Measurements from ENCODE around the gene TMEM121B. TPM values are rescaled to one million over a fixed set of nuclear protein-coding genes. Genes with fewer than 3 reads are reported as not detected.

TMEM121B gene
- total RNA-seq, 4 donors from 2014 or later: under 0.01 to 0.20 (median 0.16) TPM; not detected in 1

DNA sequence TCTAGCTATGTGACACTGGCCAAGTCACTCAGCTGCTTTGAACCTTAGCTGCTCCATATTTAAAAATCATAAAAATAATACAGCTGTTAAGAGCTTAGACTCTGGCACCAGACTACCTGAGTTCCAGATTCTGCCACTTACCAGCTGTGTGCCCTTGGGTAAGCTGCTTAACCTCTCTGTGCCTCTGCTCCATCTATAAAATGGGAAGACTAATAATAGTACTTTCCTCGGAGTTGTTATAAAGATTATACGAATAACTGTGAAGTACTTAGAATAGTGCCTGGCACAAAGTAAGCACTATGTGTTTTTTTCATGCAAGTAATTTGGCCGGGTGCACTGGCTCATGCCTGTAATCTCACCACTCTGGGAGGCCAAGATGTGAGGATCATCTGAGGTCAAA, 36.6 kb upstream of the TMEM121B start:
- TF ChIP-seq, protein P1, sequence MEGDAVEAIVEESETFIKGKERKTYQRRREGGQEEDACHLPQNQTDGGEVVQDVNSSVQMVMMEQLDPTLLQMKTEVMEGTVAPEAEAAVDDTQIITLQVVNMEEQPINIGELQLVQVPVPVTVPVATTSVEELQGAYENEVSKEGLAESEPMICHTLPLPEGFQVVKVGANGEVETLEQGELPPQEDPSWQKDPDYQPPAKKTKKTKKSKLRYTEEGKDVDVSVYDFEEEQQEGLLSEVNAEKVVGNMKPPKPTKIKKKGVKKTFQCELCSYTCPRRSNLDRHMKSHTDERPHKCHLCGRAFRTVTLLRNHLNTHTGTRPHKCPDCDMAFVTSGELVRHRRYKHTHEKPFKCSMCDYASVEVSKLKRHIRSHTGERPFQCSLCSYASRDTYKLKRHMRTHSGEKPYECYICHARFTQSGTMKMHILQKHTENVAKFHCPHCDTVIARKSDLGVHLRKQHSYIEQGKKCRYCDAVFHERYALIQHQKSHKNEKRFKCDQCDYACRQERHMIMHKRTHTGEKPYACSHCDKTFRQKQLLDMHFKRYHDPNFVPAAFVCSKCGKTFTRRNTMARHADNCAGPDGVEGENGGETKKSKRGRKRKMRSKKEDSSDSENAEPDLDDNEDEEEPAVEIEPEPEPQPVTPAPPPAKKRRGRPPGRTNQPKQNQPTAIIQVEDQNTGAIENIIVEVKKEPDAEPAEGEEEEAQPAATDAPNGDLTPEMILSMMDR (IDR thresholded peaks at IDR 0.05): no peak
- TF ChIP-seq POLR2A (IDR thresholded peaks at IDR 0.05) (no peak), EP300 (IDR thresholded peaks at IDR 0.05; ENCODE audit: low read depth) (no peak), POLR2AphosphoS5 (IDR thresholded peaks at IDR 0.05) (no peak)
- Histone ChIP-seq H3K36me3 (no peaks in the 10 kb centered on the region), H3K27ac (peak overlapping the region; percentile 89 to 95 (median 93)), H3K4me1 (peaks cover 14 to 39% (median 23%) of the 10 kb centered on the region in 4 donors), H3K4me3 (peak overlapping the region in 2 of 4 donors; percentile 52 to 65), H3K27me3 (no peaks in the 10 kb centered on the region), H3K9me3 (no peaks in the 10 kb centered on the region)
- 72 to 76% methylated on average over 3 of the region's 3 CpGs for WGBS, 2 donors (ENCODE audit: low coverage in 1 of 2)
- intact Hi-C loops (cut with DNase I; ENCODE audit: low total_unique reads): no loop called here
- DNase-seq: no peak
- in situ Hi-C loops (cut with MboI; ENCODE audit: low pct_ligation_motif_present in 1 of 4, low pct_unique_long_range_greater_than_20kb in 1 of 4, low sequenced_read_pairs in 3 of 4): no loop called here

DNA sequence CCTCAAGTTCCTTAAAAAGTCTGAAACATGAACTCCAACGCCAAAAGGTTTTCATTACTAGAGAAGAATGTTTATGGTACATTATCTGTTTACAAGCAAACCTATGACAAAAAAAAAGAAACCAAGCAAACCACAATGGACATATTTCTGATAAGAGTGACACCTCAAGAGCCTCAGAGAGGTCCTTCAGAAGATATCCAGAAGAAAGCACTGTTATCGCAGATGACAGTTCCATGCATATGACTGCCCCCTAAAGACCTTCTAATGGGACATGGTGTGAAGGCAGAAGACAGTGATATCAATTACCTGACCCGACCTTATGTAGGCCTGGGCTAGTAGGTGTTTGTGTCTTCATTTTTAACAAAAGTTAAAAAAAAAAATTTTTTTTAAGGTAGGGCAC, 34.8 kb upstream of the TMEM121B start:
- no peaks in the 10 kb centered on the region for H3K27me3 ChIP-seq
- 78 to 84% methylated on average over 3 of the region's 3 CpGs for WGBS, 2 donors (ENCODE audit: low coverage in 1 of 2)
- intact Hi-C loops (cut with DNase I; ENCODE audit: low total_unique reads) (no loop called here), in situ Hi-C loops (cut with MboI; ENCODE audit: low pct_ligation_motif_present in 1 of 4, low pct_unique_long_range_greater_than_20kb in 1 of 4, low sequenced_read_pairs in 3 of 4) (no loop called here)
- H3K9me3 ChIP-seq: no peaks in the 10 kb centered on the region
- H3K36me3 ChIP-seq: no peaks in the 10 kb centered on the region
- DNase-seq: no peak
- TF ChIP-seq EP300 (IDR thresholded peaks at IDR 0.05; ENCODE audit: low read depth) (no peak), POLR2A (IDR thresholded peaks at IDR 0.05) (no peak), POLR2AphosphoS5 (IDR thresholded peaks at IDR 0.05) (no peak)
- TF ChIP-seq, protein P1 (IDR thresholded peaks at IDR 0.05): no peak
- H3K4me3 ChIP-seq: no peak overlapping the region
- H3K27ac ChIP-seq: no peak overlapping the region
- H3K4me1 ChIP-seq: peaks cover 14 to 46% (median 25%) of the 10 kb centered on the region in 4 donors

DNA sequence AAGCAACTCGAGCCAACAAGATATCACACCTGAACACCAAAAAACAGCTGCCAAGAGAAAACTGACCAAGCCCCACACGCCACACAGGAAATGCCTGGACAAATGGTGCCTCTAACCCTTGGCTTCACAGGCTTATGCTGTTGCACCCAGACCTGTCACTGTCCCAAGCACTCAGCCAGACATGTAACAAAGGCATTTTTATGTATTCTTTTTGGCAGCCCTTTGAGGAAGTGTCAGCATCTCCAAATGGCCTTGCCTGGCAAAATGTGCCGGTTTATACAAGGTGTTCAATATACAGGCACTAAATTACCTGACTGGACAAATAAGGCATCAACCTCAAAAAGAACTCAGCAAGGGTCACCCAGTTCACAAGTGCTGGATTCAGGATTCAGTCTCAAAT, 31.8 kb upstream of the TMEM121B start:
- Histone ChIP-seq H3K27ac (peak overlapping the region; percentile 11 to 63 (median 30)), H3K4me3 (no peak overlapping the region), H3K27me3 (no peaks in the 10 kb centered on the region), H3K9me3 (no peaks in the 10 kb centered on the region), H3K4me1 (peaks cover 8 to 48% (median 16%) of the 10 kb centered on the region in 4 donors), H3K36me3 (no peaks in the 10 kb centered on the region)
- intact Hi-C loops (cut with DNase I; ENCODE audit: low total_unique reads): no loop called here
- peak; percentile 46 for DNase-seq
- in situ Hi-C loops (cut with MboI; ENCODE audit: low pct_ligation_motif_present in 1 of 4, low pct_unique_long_range_greater_than_20kb in 1 of 4, low sequenced_read_pairs in 3 of 4): no loop called here
- 0 to 48% methylated on average over 1 to 3 of the region's 3 CpGs for WGBS, 2 donors (ENCODE audit: low coverage in 1 of 2)
- no peak for TF ChIP-seq POLR2AphosphoS5 (IDR thresholded peaks at IDR 0.05)
- TF ChIP-seq EP300 (IDR thresholded peaks at IDR 0.05; ENCODE audit: low read depth): no peak

DNA sequence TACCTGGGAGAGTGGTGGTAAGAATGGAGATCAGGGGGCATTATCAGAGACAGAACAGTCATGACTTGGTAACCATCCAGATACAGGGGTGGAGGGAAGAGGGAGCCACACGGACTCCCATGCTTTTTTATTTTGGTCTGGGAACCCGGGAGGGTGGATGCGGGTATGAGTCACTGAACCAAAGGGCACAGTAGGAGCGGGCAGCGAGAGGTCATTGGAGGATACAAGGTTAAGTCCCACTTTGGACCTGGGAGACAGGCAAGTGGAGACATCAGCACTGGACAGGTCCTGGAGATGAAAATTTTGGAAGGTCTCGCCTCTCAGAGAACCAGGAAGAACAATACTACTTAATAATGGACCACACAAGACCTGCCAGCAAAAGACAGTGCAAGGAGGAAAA, 31.2 kb upstream of the TMEM121B start:
- no peak overlapping the region for H3K4me3 ChIP-seq
- no peak for DNase-seq
- in situ Hi-C loops (cut with MboI; ENCODE audit: low pct_ligation_motif_present in 1 of 4, low pct_unique_long_range_greater_than_20kb in 1 of 4, low sequenced_read_pairs in 3 of 4) (no loop called here), intact Hi-C loops (cut with DNase I; ENCODE audit: low total_unique reads) (no loop called here)
- no peak for TF ChIP-seq POLR2A (IDR thresholded peaks at IDR 0.05)
- no peak for TF ChIP-seq POLR2AphosphoS5 (IDR thresholded peaks at IDR 0.05)
- TF ChIP-seq, protein P1 (IDR thresholded peaks at IDR 0.05): no peak
- no peak for TF ChIP-seq EP300 (IDR thresholded peaks at IDR 0.05; ENCODE audit: low read depth)
- 60 to 85% methylated on average over 1 to 6 of the region's 6 CpGs for WGBS, 2 donors (ENCODE audit: low coverage in 1 of 2)
- peak overlapping the region in 2 of 4 donors; percentile 41 to 63 for H3K27ac ChIP-seq
- no peaks in the 10 kb centered on the region for H3K27me3 ChIP-seq
- H3K36me3 ChIP-seq: no peaks in the 10 kb centered on the region
- peaks cover 2 to 41% (median 10%) of the 10 kb centered on the region in 4 donors for H3K4me1 ChIP-seq
- H3K9me3 ChIP-seq: no peaks in the 10 kb centered on the region
